Body of pancreas (tissue), 4 donors: ENCODE data around the gene GTPBP2.

Source experiments
- CTCF ChIP-seq, 7 experiments: fragments of 450-650 bp in 4 of 7; fragments of 200-600 bp in 3 of 7; sonication (generic) in 3 of 7; IDR thresholded peaks; one replicate each; pipeline ENCODE4 v1.5.1; 2016 to 2019; ENCODE audit warnings: antibody characterized with exemption in 7 of 7
- POLR2A ChIP-seq, 3 donors: fragments of 450-650 bp; IDR thresholded peaks; one replicate each; pipeline ENCODE4 v1.6.1; 2016; ENCODE audit warnings: antibody characterized with exemption in 3 of 3, mild to moderate bottlenecking in 2 of 3

- TF ChIP-seq CTCF (IDR thresholded peaks at IDR 0.05) (no peak), POLR2A (IDR thresholded peaks at IDR 0.05) (no peak)
These were observed 48.7 kb upstream of the GTPBP2 start for GRCh38 chr6:43677759-43678158.
